HS-27A (cell line): Measurements from ENCODE around the gene OR2C3.
"Not testable (repeated sequence)": the region's sequence is repeated elsewhere in the genome, so short reads cannot be mapped to it uniquely, and the experiment has no call there.

ENCODE experiments used
- DNase-seq: peaks from one replicate; pipeline ENCODE4 v3.0.0-alpha.2; 2012; ENCODE audit warnings: low read depth, missing footprints

Gene OR2C3

DNA sequence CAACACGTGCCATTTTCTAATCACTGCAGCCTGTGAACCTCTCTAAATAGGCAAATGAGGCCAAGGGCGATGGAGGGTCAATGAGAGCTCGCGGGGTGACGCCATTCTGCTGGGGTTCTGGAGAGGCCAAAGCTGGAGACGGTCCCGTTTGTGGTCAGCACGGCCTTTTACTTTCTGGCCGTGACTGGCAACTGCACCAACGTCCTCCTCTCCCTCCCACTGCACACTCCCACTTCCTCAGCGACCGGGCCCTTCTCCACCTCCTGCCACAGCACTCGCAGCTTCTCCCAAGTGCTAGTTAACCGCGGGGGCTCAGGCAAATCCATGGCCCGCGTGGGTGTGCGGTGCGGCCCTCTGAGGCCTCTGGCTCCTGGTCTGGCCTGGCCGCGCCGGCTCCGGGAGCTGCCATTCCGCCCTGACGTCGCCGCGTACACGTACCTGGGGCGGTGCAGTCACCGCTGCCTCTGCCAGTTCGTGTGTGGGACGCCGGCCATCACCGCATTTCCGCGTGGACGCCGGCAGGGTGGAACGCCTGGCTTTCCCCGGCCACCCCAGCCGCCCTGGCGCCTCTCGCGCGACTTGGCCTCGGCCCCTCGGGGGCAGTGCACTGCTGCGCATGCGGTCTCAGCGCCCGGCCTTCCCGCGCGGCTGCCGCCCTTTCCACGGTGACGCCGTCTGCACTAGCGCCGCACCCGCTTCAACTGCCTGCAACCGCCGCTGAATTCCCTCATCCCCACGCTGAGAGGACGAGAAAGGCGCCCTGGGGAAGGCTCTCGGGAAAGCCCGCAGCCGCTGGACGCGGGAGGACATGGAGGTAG, 18.2 kb downstream of the OR2C3 start:
- no peak for DNase-seq

DNA sequence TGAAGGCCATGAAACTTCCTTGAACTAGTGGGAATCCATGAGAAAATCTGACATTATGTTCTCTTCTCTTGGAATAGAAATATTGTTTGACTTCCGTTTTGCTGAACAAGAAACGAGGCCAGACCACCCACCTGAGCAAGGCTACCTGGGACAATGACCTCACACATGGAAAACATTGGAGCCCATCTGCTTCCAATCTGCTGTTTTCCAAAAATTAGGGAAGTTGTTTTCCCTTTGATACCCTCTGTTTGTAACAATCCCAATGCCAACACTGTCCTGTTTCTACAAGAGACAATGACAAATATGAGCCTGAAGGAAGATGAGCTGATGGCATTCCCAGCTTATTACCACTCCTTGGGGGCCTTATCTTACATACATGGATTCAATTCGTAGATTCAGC, 29.4 kb downstream of the OR2C3 start:
- DNase-seq: no peak

DNA sequence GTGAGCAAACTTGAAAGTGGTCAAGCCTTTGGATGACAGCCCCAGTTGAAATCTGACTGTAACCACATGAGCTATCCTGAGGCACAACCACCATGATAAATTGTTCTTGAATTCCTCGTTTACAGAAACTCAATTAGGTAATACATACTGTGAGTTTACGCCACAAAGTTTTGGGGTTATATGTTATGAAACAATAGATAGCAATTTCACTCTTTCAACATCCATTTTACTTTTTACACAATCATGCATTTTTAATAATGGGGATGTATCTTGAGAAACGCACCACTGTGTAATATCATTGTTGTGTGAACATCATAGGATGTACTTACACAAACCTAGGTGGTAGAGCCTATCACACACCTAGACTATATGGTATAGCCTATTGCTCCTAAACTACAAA, 35.4 kb downstream of the OR2C3 start:
- no peak for DNase-seq

DNA sequence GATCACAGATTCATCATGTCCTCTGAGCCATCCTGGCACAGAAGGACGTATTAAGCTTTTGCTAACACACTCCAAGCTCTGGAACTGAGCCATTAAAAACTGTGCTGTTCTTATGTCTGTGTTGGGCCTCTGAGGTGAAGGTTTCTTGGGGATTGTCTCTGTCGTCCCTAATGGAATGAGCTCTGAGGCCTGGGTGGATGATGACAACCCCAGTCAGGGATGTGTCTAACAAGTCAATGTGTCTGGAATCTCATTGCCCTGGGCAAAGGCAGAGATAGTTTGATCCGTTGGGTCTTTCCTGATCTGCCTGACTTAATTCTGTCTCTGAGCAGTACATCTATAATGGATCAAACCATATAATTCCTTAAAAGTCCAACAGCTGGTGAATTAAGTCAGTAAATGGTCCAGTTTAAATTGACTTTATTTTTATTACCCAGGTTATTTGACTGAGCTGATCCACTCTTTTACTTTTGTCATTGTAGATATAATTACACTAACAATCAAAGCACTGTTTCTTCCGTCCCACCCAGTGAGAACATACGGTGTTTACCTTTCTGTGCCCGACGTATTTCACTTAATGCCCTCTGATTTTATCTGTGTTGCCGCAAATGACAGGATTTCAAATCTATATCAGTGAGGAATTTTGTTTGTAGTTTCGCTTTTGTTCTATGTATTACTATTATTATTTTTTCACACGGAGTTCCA, 39.5 kb downstream of the OR2C3 start:
- DNase-seq: no peak

DNA sequence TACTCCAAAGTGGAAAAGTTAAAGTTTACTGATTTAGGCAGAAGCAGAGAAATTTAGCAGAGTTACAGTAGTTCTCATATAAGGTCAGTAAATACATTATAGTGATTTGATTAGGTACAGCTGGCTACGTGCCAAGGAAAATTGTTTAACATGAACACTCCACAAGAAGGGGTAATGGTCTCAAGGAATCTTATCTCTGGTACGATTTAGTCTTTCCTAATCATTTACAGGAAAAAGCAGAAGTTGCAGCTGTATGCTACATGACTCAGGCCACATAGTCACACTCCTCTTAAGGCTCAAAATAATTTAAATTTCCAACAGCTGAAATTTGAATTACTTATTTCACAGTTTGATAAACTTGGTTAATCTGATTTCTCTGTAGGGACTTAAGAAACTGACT, 41.5 kb downstream of the OR2C3 start:
- DNase-seq: no peak

DNA sequence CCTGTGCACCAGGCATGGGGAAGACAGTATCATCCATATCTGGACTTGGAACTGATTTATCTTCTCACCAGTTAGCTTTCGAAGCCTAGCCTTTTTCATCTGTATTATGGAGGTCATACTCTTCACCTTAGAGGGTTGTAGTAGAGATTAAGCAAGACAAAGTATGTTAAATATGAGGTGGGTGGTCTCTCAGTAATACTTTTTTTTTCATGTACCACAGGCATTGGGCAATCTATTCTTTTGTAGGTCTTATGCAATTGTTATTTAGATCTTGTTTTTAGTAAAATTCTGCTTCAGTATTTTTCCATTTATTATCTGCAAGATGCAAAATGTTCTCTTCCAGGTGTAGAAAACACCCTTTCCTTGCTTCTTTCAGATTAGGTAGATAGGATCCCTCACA, 43.1 kb downstream of the OR2C3 start:
- DNase-seq: no peak

DNA sequence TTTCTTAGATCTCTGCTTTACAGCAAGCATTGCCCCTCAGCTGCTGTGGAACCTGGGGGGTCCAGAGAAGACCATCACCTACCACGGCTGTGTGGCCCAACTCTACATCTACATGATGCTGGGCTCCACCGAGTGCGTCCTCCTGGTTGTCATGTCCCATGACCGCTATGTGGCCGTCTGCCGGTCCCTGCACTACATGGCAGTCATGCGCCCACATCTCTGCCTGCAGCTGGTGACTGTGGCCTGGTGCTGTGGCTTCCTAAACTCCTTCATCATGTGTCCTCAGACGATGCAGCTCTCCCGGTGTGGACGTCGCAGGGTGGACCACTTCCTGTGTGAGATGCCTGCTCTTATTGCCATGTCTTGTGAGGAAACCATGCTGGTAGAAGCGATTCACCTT, 44.9 kb downstream of the OR2C3 start:
- no peak for DNase-seq

DNA sequence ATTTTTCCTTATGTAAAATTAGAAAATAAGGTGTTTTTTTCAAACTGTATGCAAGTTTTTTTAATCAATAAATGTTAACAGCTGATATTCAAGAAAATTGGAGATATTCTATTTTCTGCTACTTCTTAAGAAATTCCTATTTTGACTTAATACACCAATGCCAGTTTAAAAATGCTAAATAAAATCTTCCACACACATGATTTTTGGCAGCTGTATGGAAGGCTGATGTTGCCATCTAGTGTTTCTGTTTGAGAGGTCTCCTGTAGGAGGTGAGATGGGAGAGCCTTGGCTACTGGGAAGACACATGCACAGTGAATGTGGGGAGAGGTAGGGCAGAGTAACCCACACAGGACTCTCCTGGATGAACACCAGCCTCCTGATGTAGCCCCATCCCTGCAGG, 49.2 kb downstream of the OR2C3 start:
- no peak for DNase-seq

DNA sequence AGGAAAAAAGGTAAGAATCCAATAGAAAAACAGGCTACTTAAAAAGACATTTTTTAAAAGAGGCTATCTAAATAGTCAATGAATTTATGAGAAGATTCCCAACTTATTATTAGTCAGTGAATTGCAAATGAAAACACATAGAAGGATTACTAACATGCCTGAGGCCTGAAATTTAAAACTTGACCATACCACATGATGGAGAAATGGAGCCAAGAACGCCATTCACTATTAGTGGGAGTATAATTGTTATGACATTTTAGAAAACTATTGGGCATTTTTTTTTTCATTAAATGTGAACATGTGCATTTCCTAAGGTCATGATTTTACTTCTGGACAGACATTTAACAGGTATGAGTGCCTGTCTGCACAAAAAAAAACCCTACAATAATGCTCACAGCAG, 53.5 kb downstream of the OR2C3 start:
- DNase-seq: no peak

DNA sequence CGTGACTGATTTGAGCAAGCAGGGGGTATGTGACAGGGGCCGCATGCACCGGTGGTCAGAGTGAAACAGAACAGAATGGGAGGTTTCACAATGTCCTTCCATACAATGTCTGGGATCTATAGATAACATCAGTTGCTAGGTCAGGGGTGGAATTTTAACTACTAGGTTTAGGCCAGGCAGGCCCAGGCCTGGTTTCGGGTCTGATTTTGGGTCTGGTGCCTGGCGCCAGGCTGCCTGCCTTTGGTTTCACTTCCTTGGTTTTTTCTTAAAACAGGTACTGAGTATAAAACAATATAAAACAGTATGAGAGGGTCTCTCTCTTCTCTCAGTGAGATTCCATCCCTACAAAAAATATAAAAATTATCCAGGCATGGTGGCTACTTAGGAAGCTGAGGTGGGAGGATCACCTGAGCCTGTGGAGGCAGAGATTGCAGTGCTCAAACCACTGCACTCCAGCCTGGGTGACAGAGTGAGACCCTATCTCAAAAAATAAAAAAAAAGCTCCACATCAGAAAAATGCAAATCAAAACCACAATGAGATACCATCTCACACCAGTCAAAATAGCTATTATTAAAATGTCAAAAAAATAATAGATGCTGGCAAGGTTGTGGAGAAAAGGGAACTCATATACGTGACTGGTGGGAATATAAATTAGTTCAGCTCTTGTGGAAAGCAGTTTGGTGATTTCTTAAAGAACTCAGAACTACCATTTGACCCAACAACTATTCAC, 59.7 kb downstream of the OR2C3 start:
- DNase-seq: not testable (repeated sequence)

DNA sequence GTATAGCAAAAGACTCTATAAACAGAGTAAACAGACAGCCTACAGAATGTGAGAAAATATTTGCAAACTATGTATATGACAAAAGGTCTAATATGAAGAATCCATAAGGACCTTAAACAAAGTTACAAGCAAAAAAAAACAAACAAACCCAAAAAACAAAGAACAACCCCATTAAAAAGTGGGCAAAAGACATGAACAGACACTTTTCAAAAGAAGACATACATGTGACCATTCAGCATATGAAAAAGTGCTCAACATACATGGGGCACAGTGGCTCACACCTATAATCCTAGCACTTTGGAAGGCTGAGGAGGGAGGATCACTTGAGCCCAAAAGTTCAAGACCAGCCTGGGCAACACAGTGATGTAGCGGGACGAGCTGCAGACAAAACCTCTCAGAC, 60.4 kb downstream of the OR2C3 start:
- no peak for DNase-seq
